IMR-90 (cell line): Measurements from ENCODE around the gene UNC5A.

ENCODE experiments used
- BHLHE40 ChIP-seq: fragments of 150-350 bp; IDR thresholded peaks from 2 replicates; pipeline ENCODE4 v1.6.1; 2016; ENCODE audit warnings: mild to moderate bottlenecking, low read depth, low read length
- CEBPB ChIP-seq: IDR thresholded peaks from 2 replicates; pipeline ENCODE4 v1.6.1; 2012; ENCODE audit warnings: low read depth, low read length, improper control_type of control experiment
- ELK1 ChIP-seq: fragments of 150-350 bp; IDR thresholded peaks from 2 replicates; pipeline ENCODE4 v1.6.1; 2016; ENCODE audit warnings: low read depth, mild to moderate bottlenecking, low read length, moderate library complexity, borderline replicate concordance
- MAFK ChIP-seq: IDR thresholded peaks from 2 replicates; pipeline ENCODE4 v1.6.1; 2012; ENCODE audit warnings: low read depth, low read length, improper control_type of control experiment
- MAZ ChIP-seq: IDR thresholded peaks from 2 replicates; pipeline ENCODE4 v1.6.1; 2012; ENCODE audit warnings: low read depth, mild to moderate bottlenecking, low read length, improper control_type of control experiment, moderate library complexity, borderline replicate concordance
- MXI1 ChIP-seq: IDR thresholded peaks from 2 replicates; pipeline ENCODE4 v1.6.1; 2012; ENCODE audit warnings: low read depth, mild to moderate bottlenecking, low read length, moderate library complexity, borderline replicate concordance
- POLR2A ChIP-seq: IDR thresholded peaks from 2 replicates; pipeline ENCODE4 v1.6.1; 2012; ENCODE audit warnings: mild to moderate bottlenecking, low read depth, low read length
- RAD21 ChIP-seq: IDR thresholded peaks from 2 replicates; pipeline ENCODE4 v1.6.1; 2012; ENCODE audit warnings: low read length, improper control_type of control experiment
- RCOR1 ChIP-seq: IDR thresholded peaks from 2 replicates; pipeline ENCODE4 v1.6.1; 2012; ENCODE audit warnings: mild to moderate bottlenecking, low read length, improper control_type of control experiment; ENCODE audit not compliant: insufficient replicate concordance
- SMC3 ChIP-seq: fragments of 150-350 bp; IDR thresholded peaks from 2 replicates; pipeline ENCODE4 v1.6.1; 2016; ENCODE audit warnings: low read depth, mild to moderate bottlenecking, antibody characterized with exemption, low read length, moderate library complexity
- TF ChIP-seq, protein P1 (sequence below): conservative IDR thresholded peaks from 2 replicates; pipeline ENCODE4 v1.5.1; 2012; ENCODE audit warnings: mild to moderate bottlenecking, low read depth, low read length, improper control_type of control experiment
- TF ChIP-seq, protein P2 (sequence below): fragments of 150-350 bp; IDR thresholded peaks from 2 replicates; pipeline ENCODE4 v1.6.1; 2017; ENCODE audit warnings: mild to moderate bottlenecking, antibody characterized with exemption, low read length, low read depth

- TF ChIP-seq POLR2A, result no peak
- TF ChIP-seq CEBPB, result no peak
- TF ChIP-seq, protein P1, sequence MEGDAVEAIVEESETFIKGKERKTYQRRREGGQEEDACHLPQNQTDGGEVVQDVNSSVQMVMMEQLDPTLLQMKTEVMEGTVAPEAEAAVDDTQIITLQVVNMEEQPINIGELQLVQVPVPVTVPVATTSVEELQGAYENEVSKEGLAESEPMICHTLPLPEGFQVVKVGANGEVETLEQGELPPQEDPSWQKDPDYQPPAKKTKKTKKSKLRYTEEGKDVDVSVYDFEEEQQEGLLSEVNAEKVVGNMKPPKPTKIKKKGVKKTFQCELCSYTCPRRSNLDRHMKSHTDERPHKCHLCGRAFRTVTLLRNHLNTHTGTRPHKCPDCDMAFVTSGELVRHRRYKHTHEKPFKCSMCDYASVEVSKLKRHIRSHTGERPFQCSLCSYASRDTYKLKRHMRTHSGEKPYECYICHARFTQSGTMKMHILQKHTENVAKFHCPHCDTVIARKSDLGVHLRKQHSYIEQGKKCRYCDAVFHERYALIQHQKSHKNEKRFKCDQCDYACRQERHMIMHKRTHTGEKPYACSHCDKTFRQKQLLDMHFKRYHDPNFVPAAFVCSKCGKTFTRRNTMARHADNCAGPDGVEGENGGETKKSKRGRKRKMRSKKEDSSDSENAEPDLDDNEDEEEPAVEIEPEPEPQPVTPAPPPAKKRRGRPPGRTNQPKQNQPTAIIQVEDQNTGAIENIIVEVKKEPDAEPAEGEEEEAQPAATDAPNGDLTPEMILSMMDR, result no peak
- TF ChIP-seq BHLHE40, result no peak
- no peak for TF ChIP-seq MXI1
- no peak for TF ChIP-seq ELK1
- TF ChIP-seq, protein P2, sequence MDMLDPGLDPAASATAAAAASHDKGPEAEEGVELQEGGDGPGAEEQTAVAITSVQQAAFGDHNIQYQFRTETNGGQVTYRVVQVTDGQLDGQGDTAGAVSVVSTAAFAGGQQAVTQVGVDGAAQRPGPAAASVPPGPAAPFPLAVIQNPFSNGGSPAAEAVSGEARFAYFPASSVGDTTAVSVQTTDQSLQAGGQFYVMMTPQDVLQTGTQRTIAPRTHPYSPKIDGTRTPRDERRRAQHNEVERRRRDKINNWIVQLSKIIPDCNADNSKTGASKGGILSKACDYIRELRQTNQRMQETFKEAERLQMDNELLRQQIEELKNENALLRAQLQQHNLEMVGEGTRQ, result no peak
- TF ChIP-seq RCOR1, result no peak
- no peak for TF ChIP-seq RAD21
- TF ChIP-seq SMC3, result no peak
- TF ChIP-seq MAZ, result no peak
- TF ChIP-seq MAFK, result no peak
These were observed 36.8 kb downstream of the UNC5A start for GRCh38 chr5:176847148-176847547.
